Panc1 (cell line): Measurements from ENCODE around the gene ZFHX2. TPM values are rescaled to one million over a fixed set of nuclear protein-coding genes. Genes with fewer than 3 reads are reported as not detected.
A peak's percentile ranks its signal among the peaks of the same experiment; 100 is the strongest.

Experiments used
- ATAC-seq: fragments of 200-7000 bp; cut with Tn5 transposase; 2 replicates; pipeline ENCODE4 v1.9.1; 2020; ENCODE audit warnings: mild to moderate bottlenecking, moderate library complexity
- BruUV-seq: library from RNA; stranded (reverse); fragments of 400-500 nt; replicated peaks from 2 replicates; lab custom pipeline; 2021; lab: Mats Ljungman, UMichigan
- CTCF ChIA-PET: fragments of 300-600 bp; sonication (Branson Sonifier 250); formaldehyde crosslinking; loops from one replicate; lab custom pipeline; 2022; ENCODE audit warnings: antibody characterized with exemption; lab: Charles Lee
- POLR2A ChIA-PET: fragments of 300-600 bp; sonication (Branson Sonifier 250); formaldehyde crosslinking; loops from one replicate; lab custom pipeline; 2022; ENCODE audit warnings: antibody characterized with exemption; lab: Charles Lee
- DNase-seq: peaks from one replicate; pipeline ENCODE4 v3.0.0-alpha.2; 2010; ENCODE audit warnings: low read depth, low spot score
- H3K27ac ChIP-seq: 2 replicates; pipeline ENCODE4 v1.5.1; 2011; ENCODE audit warnings: mild to moderate bottlenecking, low read length, inconsistent platforms
- H3K27me3 ChIP-seq: fragments of 200-500 bp; sonication (Bioruptor generic); 2 replicates; pipeline ENCODE4 v1.6.0; 2014; ENCODE audit warnings: low read length, inconsistent platforms; ENCODE audit not compliant: control insufficient read depth, insufficient read depth
- H3K36me3 ChIP-seq: fragments of 200-500 bp; sonication (Bioruptor generic); 2 replicates; pipeline ENCODE4 v1.5.1; 2014; ENCODE audit warnings: inconsistent platforms, mild to moderate bottlenecking, low read length, moderate library complexity; ENCODE audit not compliant: control insufficient read depth, insufficient read depth
- H3K4me1 ChIP-seq: 2 replicates; pipeline ENCODE4 v1.5.1; 2011; ENCODE audit warnings: inconsistent platforms, mild to moderate bottlenecking, low read length, moderate library complexity; ENCODE audit not compliant: control insufficient read depth, insufficient read depth
- H3K4me3 ChIP-seq, 2 experiments: 2 replicates each; pipeline ENCODE4 v1.5.1; 2011 to 2012; ENCODE audit warnings: low read depth in 2 of 2, low read length in 2 of 2, mild to moderate bottlenecking in 2 of 2, inconsistent platforms in 1 of 2, moderate library complexity in 1 of 2
- H3K9me3 ChIP-seq: fragments of 200-500 bp; sonication (Bioruptor generic); 2 replicates; pipeline ENCODE4 v1.5.1; 2014; ENCODE audit warnings: low read depth, mild to moderate bottlenecking, inconsistent platforms, low read length, moderate library complexity; ENCODE audit not compliant: control insufficient read depth, insufficient read depth
- CTCF ChIP-seq: fragments of 450-650 bp; IDR thresholded peaks from 2 replicates; pipeline ENCODE4 v1.5.1; 2017; ENCODE audit warnings: mild to moderate bottlenecking
- POLR2AphosphoS5 ChIP-seq: IDR thresholded peaks from 2 replicates; pipeline ENCODE4 v1.6.1; 2012; ENCODE audit warnings: mild to moderate bottlenecking, low read depth, low read length, moderate library complexity
- REST ChIP-seq, 2 experiments: IDR thresholded peaks; 2 replicates each; pipeline ENCODE4 v1.6.1; 2011 to 2012; ENCODE audit warnings: low read depth in 2 of 2, control low read depth in 1 of 2, low read length in 1 of 2, mild to moderate bottlenecking in 1 of 2, moderate library complexity in 1 of 2; ENCODE audit not compliant: insufficient read depth in 1 of 2
- SIN3A ChIP-seq: IDR thresholded peaks from 2 replicates; pipeline ENCODE4 v1.6.1; 2012; ENCODE audit warnings: low read depth, mild to moderate bottlenecking, low read length, moderate library complexity, borderline replicate concordance; ENCODE audit not compliant: insufficient read depth
- TCF7L2 ChIP-seq: IDR thresholded peaks from 2 replicates; pipeline ENCODE4 v1.6.1; 2011; ENCODE audit warnings: mild to moderate bottlenecking, low read depth, low read length, inconsistent platforms
- in situ Hi-C: cut with HindIII; loops from 2 replicates; pipeline ENCODE4 v1.10.0; 2016; ENCODE audit warnings: low sequenced_read_pairs, low pct_unique_long_range_greater_than_20kb
- intact Hi-C: fragments of 100-400 bp; cut with micrococcal nuclease; formaldehyde crosslinking; loops from one replicate; pipeline ENCODE4 v1.10.0; 2022; ENCODE audit not compliant: unreplicated experiment
- total RNA-seq: library from RNA; stranded (reverse); gene quantifications from one replicate; pipeline ENCODE4 v1.2.1, GENCODE V29; 2021; ENCODE audit not compliant: unreplicated experiment

Gene ZFHX2
- total RNA-seq, 1 experiment from 2014 or later = 2.4 TPM

GRCh38 chr14:23566112-23566777, 14.7 kb upstream of the ZFHX2 start:
- DNase-seq (no peak), ATAC-seq (no peak)
- in situ Hi-C loops (no loop called here), intact Hi-C loops (no loop called here)
- H3K9me3 ChIP-seq = no peaks in the 10 kb centered on the region
- H3K27ac ChIP-seq = peak overlapping the region; percentile 81
- H3K36me3 ChIP-seq = no peaks in the 10 kb centered on the region
- ChIA-PET POLR2A (interaction anchor here (0.5 kb wide), 1 partner anchor 976 kb away, joined by 8 read pairs; no protein-coding TSS in a partner anchor), CTCF (no interaction called here)
- H3K4me3 ChIP-seq = peak overlapping the region; percentile 64 to 73
- no peaks in the 10 kb centered on the region for H3K27me3 ChIP-seq
- TF ChIP-seq CTCF = no peak
- no peak for TF ChIP-seq TCF7L2
- no peak for TF ChIP-seq POLR2AphosphoS5
- TF ChIP-seq SIN3A = no peak
- TF ChIP-seq REST (IDR thresholded peaks at IDR 0.05; ENCODE audit: insufficient read depth in 1 of 2, low read depth in 2 of 2, low read length in 1 of 2) = no peak
- BruUV-seq = no TSS peak
- H3K4me1 ChIP-seq = peaks cover 10% of the 10 kb centered on the region

GRCh38 chr14:23565626-23566025, 14.1 kb upstream of the ZFHX2 start:
- in situ Hi-C loops (no loop called here), intact Hi-C loops (no loop called here)
- Histone ChIP-seq H3K4me3 (no peak overlapping the region), H3K36me3 (no peaks in the 10 kb centered on the region), H3K9me3 (no peaks in the 10 kb centered on the region), H3K4me1 (peaks cover 10% of the 10 kb centered on the region), H3K27ac (no peak overlapping the region), H3K27me3 (no peaks in the 10 kb centered on the region)
- POLR2A ChIA-PET = no interaction called here
- ATAC-seq (no peak), DNase-seq (no peak)
- CTCF ChIA-PET = no interaction called here
- BruUV-seq = no TSS peak
- no peak for TF ChIP-seq POLR2AphosphoS5
- no peak for TF ChIP-seq TCF7L2
- TF ChIP-seq REST (IDR thresholded peaks at IDR 0.05; ENCODE audit: insufficient read depth in 1 of 2, low read depth in 2 of 2, low read length in 1 of 2) = no peak
- no peak for TF ChIP-seq SIN3A
- no peak for TF ChIP-seq CTCF
